Muscle of arm (tissue), 12 donors: ENCODE results near the gene LILRB5. TPM values are rescaled to one million over a fixed set of nuclear protein-coding genes. Genes with fewer than 3 reads are reported as not detected.
"Not testable (repeated sequence)": the region's sequence is repeated elsewhere in the genome, so short reads cannot be mapped to it uniquely, and the experiment has no call there.

Source experiments
- DNase-seq: peaks from one replicate; pipeline ENCODE4 v3.0.0-alpha.2; 2013
- polyA plus RNA-seq, 12 donors: library from polyadenylated mRNA; unstranded; fragments of 120-200 nt; gene quantifications; one replicate each; pipeline ENCODE4 v1.2.1, GENCODE V29; 2013; ENCODE audit not compliant: insufficient read length in 12 of 12

The LILRB5 gene
- polyA plus RNA-seq, 12 donors, result 5.5 to 10.6 (median 8.5) TPM; not detected in 1

- DNase-seq, result not testable (repeated sequence)
These were observed 13.3 kb downstream of the LILRB5 start for GRCh38 chr19:54243809-54244208.

- not testable (repeated sequence) for DNase-seq
These were observed 14.4 kb downstream of the LILRB5 start, which contains the start of gene LILRA6 for GRCh38 chr19:54242646-54243045. TSS of gene LILRA6 (minus strand) at chr19:54242790.

- DNase-seq, result not testable (repeated sequence)
These were observed 14.8 kb downstream of the LILRB5 start for GRCh38 chr19:54242234-54242633.

- DNase-seq, result not testable (repeated sequence)
These were observed 16.4 kb downstream of the LILRB5 start for GRCh38 chr19:54240372-54241336.

GRCh38 chr19:54239491-54240371 lies 17.3 kb downstream of the LILRB5 start:
- DNase-seq, result not testable (repeated sequence)

GRCh38 chr19:54233941-54234340 lies 23.1 kb downstream of the LILRB5 start:
- DNase-seq, result no peak

GRCh38 chr19:54231077-54231931 lies 25.8 kb downstream of the LILRB5 start:
- peak; percentile 72 for DNase-seq

GRCh38 chr19:54230031-54230430 lies 27.0 kb downstream of the LILRB5 start:
- no peak for DNase-seq

GRCh38 chr19:54229146-54229545 lies 27.9 kb downstream of the LILRB5 start:
- DNase-seq, result no peak

- not testable (repeated sequence) for DNase-seq
These were observed 32.5 kb downstream of the LILRB5 start for GRCh38 chr19:54224619-54225018.

- not testable (repeated sequence) for DNase-seq
These were observed 33.2 kb downstream of the LILRB5 start for GRCh38 chr19:54223937-54224281.

- not testable (repeated sequence) for DNase-seq
These were observed 33.7 kb downstream of the LILRB5 start for GRCh38 chr19:54223277-54223936.

GRCh38 chr19:54222474-54223276 lies 34.4 kb downstream of the LILRB5 start, which contains the start of gene LILRB3:
TSS of gene LILRB3 (minus strand) at chr19:54223007. CDS start at chr19:54222976, 31 bp downstream.
- not testable (repeated sequence) for DNase-seq

GRCh38 chr19:54221947-54222346 lies 35.1 kb downstream of the LILRB5 start:
- not testable (repeated sequence) for DNase-seq

GRCh38 chr19:54219702-54220101 lies 37.4 kb downstream of the LILRB5 start:
- not testable (repeated sequence) for DNase-seq

GRCh38 chr19:54218960-54219661 lies 38.0 kb downstream of the LILRB5 start:
- no peak for DNase-seq

GRCh38 chr19:54218259-54218658 lies 38.8 kb downstream of the LILRB5 start:
- DNase-seq, result no peak

GRCh38 chr19:54217517-54218247 lies 39.4 kb downstream of the LILRB5 start:
- DNase-seq, result not testable (repeated sequence)
